ENCODE measurements around the gene KCMF1.

DNA sequence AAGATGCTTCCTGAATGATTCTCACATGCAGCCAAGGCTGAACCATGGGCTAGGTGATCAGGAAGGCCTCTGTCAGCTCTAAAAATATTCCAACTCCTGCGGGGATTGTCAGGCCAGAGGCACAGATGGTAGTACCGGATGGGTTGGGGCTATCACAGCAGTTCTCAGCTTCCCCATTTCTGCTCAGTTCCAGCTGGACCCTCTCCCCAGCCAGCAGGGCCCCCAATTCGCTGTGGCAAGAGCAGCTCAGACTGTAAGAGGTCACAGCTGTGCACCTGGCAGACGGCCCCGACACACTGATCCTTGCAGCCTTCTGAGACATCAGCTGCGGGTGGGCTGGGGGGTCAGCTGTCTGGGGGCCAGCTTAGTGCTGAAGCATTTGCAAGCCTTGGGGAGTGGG lies 118.6 kb downstream of the KCMF1 start:
- TF ChIP-seq, protein P1, sequence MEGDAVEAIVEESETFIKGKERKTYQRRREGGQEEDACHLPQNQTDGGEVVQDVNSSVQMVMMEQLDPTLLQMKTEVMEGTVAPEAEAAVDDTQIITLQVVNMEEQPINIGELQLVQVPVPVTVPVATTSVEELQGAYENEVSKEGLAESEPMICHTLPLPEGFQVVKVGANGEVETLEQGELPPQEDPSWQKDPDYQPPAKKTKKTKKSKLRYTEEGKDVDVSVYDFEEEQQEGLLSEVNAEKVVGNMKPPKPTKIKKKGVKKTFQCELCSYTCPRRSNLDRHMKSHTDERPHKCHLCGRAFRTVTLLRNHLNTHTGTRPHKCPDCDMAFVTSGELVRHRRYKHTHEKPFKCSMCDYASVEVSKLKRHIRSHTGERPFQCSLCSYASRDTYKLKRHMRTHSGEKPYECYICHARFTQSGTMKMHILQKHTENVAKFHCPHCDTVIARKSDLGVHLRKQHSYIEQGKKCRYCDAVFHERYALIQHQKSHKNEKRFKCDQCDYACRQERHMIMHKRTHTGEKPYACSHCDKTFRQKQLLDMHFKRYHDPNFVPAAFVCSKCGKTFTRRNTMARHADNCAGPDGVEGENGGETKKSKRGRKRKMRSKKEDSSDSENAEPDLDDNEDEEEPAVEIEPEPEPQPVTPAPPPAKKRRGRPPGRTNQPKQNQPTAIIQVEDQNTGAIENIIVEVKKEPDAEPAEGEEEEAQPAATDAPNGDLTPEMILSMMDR (IDR thresholded peaks at IDR 0.05) = no peak
- no peak for TF ChIP-seq POLR2A (IDR thresholded peaks at IDR 0.05)
